Hepatocyte (in vitro differentiated cells): ENCODE data around the gene THSD4. TPM values are rescaled to one million over a fixed set of nuclear protein-coding genes. Genes with fewer than 3 reads are reported as not detected.

ENCODE experiments used
- DNase-seq: peaks from one replicate; pipeline ENCODE4 v3.0.0-alpha.2; 2016; ENCODE audit warnings: low spot score
- H2AFZ ChIP-seq: fragments of 200-600 bp; sonication (generic); 2 replicates; pipeline ENCODE4 v1.6.0; 2016; ENCODE audit warnings: antibody characterized with exemption, mild to moderate bottlenecking
- H3K27ac ChIP-seq: fragments of 200-600 bp; sonication (generic); 2 replicates; pipeline ENCODE4 v1.5.1; 2016; ENCODE audit warnings: mild to moderate bottlenecking
- H3K27me3 ChIP-seq: fragments of 200-600 bp; sonication (generic); 2 replicates; pipeline ENCODE4 v1.6.1; 2016
- H3K36me3 ChIP-seq: fragments of 200-600 bp; sonication (generic); replicated peaks from 2 replicates; pipeline ENCODE4 v1.5.1; 2016; ENCODE audit warnings: low read depth; ENCODE audit not compliant: insufficient read depth
- H3K4me1 ChIP-seq: fragments of 200-600 bp; sonication (generic); 2 replicates; pipeline ENCODE4 v1.5.1; 2016; ENCODE audit warnings: mild to moderate bottlenecking, moderate library complexity; ENCODE audit not compliant: insufficient read depth
- H3K4me2 ChIP-seq: fragments of 200-600 bp; sonication (generic); 2 replicates; pipeline ENCODE4 v1.6.0; 2016
- H3K4me3 ChIP-seq: fragments of 200-600 bp; sonication (generic); 2 replicates; pipeline ENCODE4 v1.5.1; 2016; ENCODE audit warnings: mild to moderate bottlenecking
- H3K79me2 ChIP-seq: fragments of 200-600 bp; sonication (generic); 2 replicates; pipeline ENCODE4 v1.6.0; 2017; ENCODE audit warnings: mild to moderate bottlenecking
- H3K9me2 ChIP-seq: fragments of 200-600 bp; sonication (generic); replicated peaks from 2 replicates; pipeline ENCODE4 v1.6.0; 2017; ENCODE audit warnings: mild to moderate bottlenecking; ENCODE audit not compliant: insufficient read depth
- H3K9me3 ChIP-seq: fragments of 200-600 bp; sonication (generic); 2 replicates; pipeline ENCODE4 v1.5.1; 2016; ENCODE audit warnings: low read depth, mild to moderate bottlenecking
- H4K20me1 ChIP-seq: fragments of 200-600 bp; sonication (generic); 2 replicates; pipeline ENCODE4 v1.6.0; 2016; ENCODE audit warnings: mild to moderate bottlenecking; ENCODE audit not compliant: insufficient read depth, poor library complexity, severe bottlenecking
- CTCF ChIP-seq: fragments of 200-600 bp; sonication (generic); IDR thresholded peaks from 2 replicates; pipeline ENCODE4 v1.5.1; 2016; ENCODE audit warnings: antibody characterized with exemption, mild to moderate bottlenecking; ENCODE audit not compliant: poor library complexity
- EZH2 ChIP-seq: fragments of 200-600 bp; sonication (generic); IDR thresholded peaks from 2 replicates; pipeline ENCODE4 v1.6.1; 2016; ENCODE audit warnings: antibody characterized with exemption, mild to moderate bottlenecking, borderline replicate concordance
- EZH2phosphoT487 ChIP-seq: fragments of 200-600 bp; sonication (generic); IDR thresholded peaks from one replicate; pipeline ENCODE4 v1.6.1; 2018; ENCODE audit warnings: antibody characterized with exemption, mild to moderate bottlenecking, low read depth, moderate library complexity; ENCODE audit not compliant: unreplicated experiment, severe bottlenecking
- WGBS: methylation state at CpG from one replicate; pipeline ENCODE4 v1.1.6; 2016; ENCODE audit warnings: low lambda C conversion rate; ENCODE audit errors: missing lambda C conversion rate; 5-methylcytosine and 5-hydroxymethylcytosine counted together
- polyA plus RNA-seq: library from polyadenylated mRNA; unstranded; fragments of >200 nt; fragmentation: Nextera tagmentation; extraction: Ambion mirVana; gene quantifications from 2 replicates; pipeline ENCODE4 v1.2.1, GENCODE V29; 2016
- total RNA-seq: library from RNA; depleted of rRNA; stranded (reverse); fragments of >200 nt; gene quantifications from 2 replicates; pipeline ENCODE4 v1.2.3, GENCODE V29; 2014

THSD4 gene
- total RNA-seq (7.0 and 8.0 TPM in 2 replicates), polyA plus RNA-seq (3.3 and 4.3 TPM in 2 replicates)

GRCh38 chr15:71114887-71115566, at the start of gene THSD4:
Gene THSD4 (plus strand): TSS chr15:71115471.
- Histone ChIP-seq H3K4me1 (no peaks in the 10 kb centered on the region), H3K4me2 (peak within 1 kb of the TSS; percentile 99), H3K9me3 (no peaks in the 10 kb centered on the region), H3K36me3 (no peaks in the 10 kb centered on the region), H3K9me2 (no peaks in the 10 kb centered on the region), H2AFZ (peak within 1 kb of the TSS; percentile 77), H4K20me1 (no peaks in the 10 kb centered on the region), H3K4me3 (peak within 1 kb of the TSS; percentile 90), H3K79me2 (no peaks in the 10 kb centered on the region), H3K27ac (peak within 1 kb of the TSS; percentile 71), H3K27me3 (peaks cover 13% of the 10 kb centered on the region)
- 15% methylated on average over 33 of the region's 52 CpGs for WGBS
- DNase-seq: peak; percentile 84
- TF ChIP-seq CTCF: peak; percentile 99
- TF ChIP-seq EZH2phosphoT487: no peak

- no peak overlapping the region for H3K27ac ChIP-seq
- TF ChIP-seq CTCF: no peak
- 92% methylated on average over 5 of the region's 5 CpGs for WGBS
Observed at GRCh38 chr15:71066983-71067382, 48.3 kb upstream of the THSD4 start.

DNA sequence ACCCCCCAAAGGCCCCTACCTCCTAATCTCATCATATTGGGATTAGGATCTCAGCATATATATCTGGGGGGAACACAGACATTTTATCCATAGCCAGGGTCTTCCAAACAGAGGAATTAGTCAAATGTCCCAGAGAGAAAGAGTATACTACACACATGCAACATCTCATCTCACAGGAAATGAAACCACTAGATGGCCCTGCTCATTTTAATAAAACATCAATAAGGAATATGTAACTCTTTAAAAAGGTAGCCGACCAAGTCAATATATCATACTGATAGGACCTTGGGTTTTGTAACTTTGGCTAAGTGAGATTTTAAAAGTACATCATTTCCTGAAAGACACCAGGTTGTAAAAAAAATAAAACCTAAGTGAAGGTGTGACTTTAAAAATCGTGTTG, 45.6 kb upstream of the THSD4 start:
- no peak overlapping the region for H3K4me2 ChIP-seq
- no peak overlapping the region for H3K27ac ChIP-seq
- H3K36me3 ChIP-seq: no peaks in the 10 kb centered on the region
- H4K20me1 ChIP-seq: no peaks in the 10 kb centered on the region
- no peak overlapping the region for H3K4me3 ChIP-seq
- no peaks in the 10 kb centered on the region for H3K4me1 ChIP-seq
- H3K79me2 ChIP-seq: no peaks in the 10 kb centered on the region
- no peaks in the 10 kb centered on the region for H3K27me3 ChIP-seq
- WGBS: 89% methylated on average over 2 of the region's 2 CpGs
- no peaks in the 10 kb centered on the region for H3K9me3 ChIP-seq
- H3K9me2 ChIP-seq: no peaks in the 10 kb centered on the region
- DNase-seq: no peak
- H2AFZ ChIP-seq: no peak overlapping the region
- no peak for TF ChIP-seq CTCF
- TF ChIP-seq EZH2: no peak
- no peak for TF ChIP-seq EZH2phosphoT487

More at GRCh38 chr15:71066983-71067382, 48.3 kb upstream of the THSD4 start:
- no peak overlapping the region for H3K4me3 ChIP-seq
- H3K4me1 ChIP-seq: no peaks in the 10 kb centered on the region
- H3K79me2 ChIP-seq: no peaks in the 10 kb centered on the region
- H3K27me3 ChIP-seq: no peaks in the 10 kb centered on the region
- H3K36me3 ChIP-seq: no peaks in the 10 kb centered on the region
- no peak overlapping the region for H2AFZ ChIP-seq
- H3K4me2 ChIP-seq: no peak overlapping the region
- no peaks in the 10 kb centered on the region for H3K9me3 ChIP-seq
- DNase-seq: no peak
- no peaks in the 10 kb centered on the region for H3K9me2 ChIP-seq
- no peaks in the 10 kb centered on the region for H4K20me1 ChIP-seq

DNA sequence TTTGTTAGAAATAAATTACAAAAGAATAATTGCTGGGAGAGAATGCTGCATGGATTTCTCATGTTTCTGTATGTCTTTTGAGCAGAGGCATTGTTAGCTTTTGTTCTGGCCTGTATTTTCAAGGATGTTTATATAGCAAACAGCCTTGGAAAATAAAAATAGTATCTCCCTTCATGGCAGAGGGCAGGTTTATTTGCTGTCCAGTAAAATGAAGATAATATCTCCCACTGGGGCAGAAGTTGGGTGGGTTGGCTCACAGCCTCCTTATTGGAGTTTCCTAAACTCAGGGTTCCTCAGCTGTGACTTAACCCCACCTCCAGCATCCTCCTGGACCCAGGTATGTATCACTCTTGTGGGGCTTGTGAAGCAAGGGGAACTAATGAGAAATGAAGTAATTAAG, 43.7 kb upstream of the THSD4 start:
- no peak overlapping the region for H2AFZ ChIP-seq
- H3K36me3 ChIP-seq: no peaks in the 10 kb centered on the region
- no peaks in the 10 kb centered on the region for H4K20me1 ChIP-seq
- no peaks in the 10 kb centered on the region for H3K9me2 ChIP-seq
- no peak for DNase-seq
- H3K27me3 ChIP-seq: no peaks in the 10 kb centered on the region
- H3K4me2 ChIP-seq: no peak overlapping the region
- H3K9me3 ChIP-seq: no peaks in the 10 kb centered on the region
- H3K27ac ChIP-seq: no peak overlapping the region
- H3K4me1 ChIP-seq: no peaks in the 10 kb centered on the region
- no peak overlapping the region for H3K4me3 ChIP-seq
- H3K79me2 ChIP-seq: no peaks in the 10 kb centered on the region
- TF ChIP-seq EZH2: no peak
- TF ChIP-seq CTCF: no peak
- no peak for TF ChIP-seq EZH2phosphoT487
